GM10248 (cell line): ENCODE results near the gene PHRF1.

ENCODE experiments used
- CTCF ChIA-PET: fragments of 300-600 bp; sonication (Branson Sonifier 250); formaldehyde crosslinking; extraction: SDS; loops from one replicate; lab custom pipeline; 2021; ENCODE audit warnings: antibody characterized with exemption; lab: Yijun Ruan, JAX
- POLR2A ChIA-PET: fragments of 350-650 bp; sonication (Branson Sonifier 250); formaldehyde crosslinking; extraction: SDS; loops from one replicate; lab custom pipeline; 2020; ENCODE audit warnings: antibody characterized with exemption; lab: Yijun Ruan, JAX
- DNase-seq: peaks from one replicate; pipeline ENCODE4 v3.0.0; 2012; ENCODE audit errors: extremely low spot score
- CTCF ChIP-seq: IDR thresholded peaks from 2 replicates; pipeline ENCODE4 v1.5.1; 2012; ENCODE audit warnings: mild to moderate bottlenecking, low read depth; ENCODE audit errors: extremely low read depth, missing control alignments, control extremely low read depth

PHRF1 gene

GRCh38 chr11:553083-553987 lies 22.9 kb upstream of the PHRF1 start:
- no peak for TF ChIP-seq CTCF
- POLR2A ChIA-PET, result interaction anchor here (0.5 kb wide), 1 partner anchor 88 kb away, joined by 3 read pairs; no protein-coding TSS in a partner anchor
- CTCF ChIA-PET, result interaction anchor here (1.3 to 8.1 kb wide), 5 partner anchors 8 to 172 kb away, joined by 3 to 71 read pairs (median 11); partner anchors contain the start of gene HRAS

GRCh38 chr11:553988-554340 lies 22.3 kb upstream of the PHRF1 start:
- POLR2A ChIA-PET, result interaction anchor here (0.5 kb wide), 1 partner anchor 87 kb away, joined by 3 read pairs; no protein-coding TSS in a partner anchor
- CTCF ChIA-PET, result interaction anchor here (0.8 to 8.1 kb wide), 14 partner anchors 8 to 351 kb away, joined by 3 to 71 read pairs (median 5); partner anchors contain the start of genes HRAS, TALDO1 and TMEM80
- no peak for TF ChIP-seq CTCF
- no peak for DNase-seq

More at GRCh38 chr11:553083-553987, 22.9 kb upstream of the PHRF1 start:
- DNase-seq, result no peak

- POLR2A ChIA-PET, result interaction anchor here (1.4 kb wide), 1 partner anchor 14 kb away, joined by 3 read pairs; no protein-coding TSS in a partner anchor
- peak; percentile 89 for DNase-seq
Observed at GRCh38 chr11:554428-555226, 21.6 kb upstream of the PHRF1 start.

GRCh38 chr11:555227-555779 lies 21.0 kb upstream of the PHRF1 start:
- ChIA-PET POLR2A (interaction anchor here (1.4 kb wide), 1 partner anchor 14 kb away, joined by 3 read pairs; no protein-coding TSS in a partner anchor), CTCF (interaction anchor here (0.8 to 8.1 kb wide), 23 partner anchors 8 to 246 kb away, joined by 3 to 71 read pairs (median 4); partner anchors contain the start of genes HRAS and TMEM80)
- no peak for TF ChIP-seq CTCF
- DNase-seq, result no peak

More at GRCh38 chr11:554428-555226, 21.6 kb upstream of the PHRF1 start:
- TF ChIP-seq CTCF, result peak; percentile 90
- CTCF ChIA-PET, result interaction anchor here (0.6 to 8.1 kb wide), 33 partner anchors 9 to 352 kb away, joined by 3 to 71 read pairs (median 4); partner anchors contain the start of genes HRAS, TALDO1 and TMEM80

- POLR2A ChIA-PET, result interaction anchor here (0.6 to 1.4 kb wide), 2 partner anchors 11 to 15 kb away, joined by 3 read pairs; no protein-coding TSS in a partner anchor
- DNase-seq, result no peak
- no peak for TF ChIP-seq CTCF
- CTCF ChIA-PET, result interaction anchor here (0.9 to 8.1 kb wide), 16 partner anchors 10 to 218 kb away, joined by 3 to 71 read pairs (median 4); partner anchors contain the start of gene HRAS
Observed at GRCh38 chr11:555780-556661, 20.2 kb upstream of the PHRF1 start.
